OCI-LY7 (cell line): ENCODE results near the gene COL18A1. TPM values are rescaled to one million over a fixed set of nuclear protein-coding genes. Genes with fewer than 3 reads are reported as not detected.

Experiments
- BruUV-seq: library from RNA; stranded (reverse); fragments of 400-500 nt; replicated peaks from 2 replicates; lab custom pipeline; 2021; lab: Mats Ljungman, UMichigan
- CTCF ChIA-PET: fragments of 300-600 bp; sonication (Branson Sonifier 250); formaldehyde crosslinking; loops from one replicate; lab custom pipeline; 2022; ENCODE audit warnings: antibody characterized with exemption; ENCODE audit not compliant: unreplicated experiment; lab: Charles Lee
- POLR2A ChIA-PET: fragments of 300-600 bp; sonication (Branson Sonifier 250); formaldehyde crosslinking; loops from one replicate; lab custom pipeline; 2022; ENCODE audit warnings: antibody characterized with exemption; lab: Charles Lee
- DNase-seq: peaks from one replicate; pipeline ENCODE4 v3.0.0-alpha.2; 2015; ENCODE audit warnings: low spot score
- H2AFZ ChIP-seq: fragments of 200-600 bp; sonication (generic), shearing (Covaris generic); 2 replicates; pipeline ENCODE4 v1.6.1; 2014; ENCODE audit warnings: mild to moderate bottlenecking, antibody characterized with exemption, low read length, moderate library complexity
- H3K27ac ChIP-seq: fragments of 200-600 bp; sonication (generic); 2 replicates; pipeline ENCODE4 v1.5.1; 2014; ENCODE audit warnings: mixed run types, low read depth, mild to moderate bottlenecking, moderate library complexity, low read length, inconsistent platforms; ENCODE audit not compliant: poor library complexity, severe bottlenecking
- H3K36me3 ChIP-seq: fragments of 200-600 bp; sonication (generic); 2 replicates; pipeline ENCODE4 v1.6.1; 2014; ENCODE audit warnings: mild to moderate bottlenecking, antibody characterized with exemption, low read length, moderate library complexity, mixed read lengths; ENCODE audit not compliant: insufficient read depth
- H3K4me1 ChIP-seq: fragments of 200-600 bp; sonication (generic); 2 replicates; pipeline ENCODE4 v1.5.1; 2014; ENCODE audit warnings: mild to moderate bottlenecking, low read length; ENCODE audit not compliant: insufficient read depth, poor library complexity, severe bottlenecking
- H3K4me2 ChIP-seq: fragments of 200-600 bp; sonication (generic); 2 replicates; pipeline ENCODE4 v1.6.1; 2014; ENCODE audit warnings: mild to moderate bottlenecking, low read length
- H3K4me3 ChIP-seq: fragments of 200-600 bp; sonication (generic); 2 replicates; pipeline ENCODE4 v1.5.1; 2014; ENCODE audit warnings: mild to moderate bottlenecking, low read depth, low read length; ENCODE audit not compliant: poor library complexity, severe bottlenecking
- H3K79me2 ChIP-seq: fragments of 200-600 bp; sonication (generic); 2 replicates; pipeline ENCODE4 v1.6.1; 2016; ENCODE audit warnings: low read depth, mild to moderate bottlenecking, low read length, moderate library complexity, mixed read lengths; ENCODE audit not compliant: insufficient read depth
- H3K9me2 ChIP-seq: fragments of 200-600 bp; sonication (generic); 2 replicates; pipeline ENCODE4 v1.6.1; 2016; ENCODE audit warnings: mild to moderate bottlenecking, low read length, mixed read lengths; ENCODE audit not compliant: insufficient read depth
- H3K9me3 ChIP-seq: fragments of 200-600 bp; sonication (generic); 2 replicates; pipeline ENCODE4 v1.6.1; 2014; ENCODE audit warnings: mild to moderate bottlenecking, mixed run types, low read length, mixed read lengths
- H4K20me1 ChIP-seq: fragments of 200-600 bp; sonication (generic); 2 replicates; pipeline ENCODE4 v1.6.1; 2014; ENCODE audit warnings: mild to moderate bottlenecking, antibody characterized with exemption, low read length, moderate library complexity, mixed read lengths; ENCODE audit not compliant: insufficient read depth
- EZH2phosphoT487 ChIP-seq: fragments of 200-600 bp; sonication (generic); IDR thresholded peaks from 2 replicates; pipeline ENCODE4 v1.6.1; 2018; ENCODE audit warnings: low read depth, borderline replicate concordance, mild to moderate bottlenecking, mixed run types, antibody characterized with exemption, low read length, moderate library complexity, mixed read lengths
- intact Hi-C: fragments of 100-400 bp; cut with micrococcal nuclease; formaldehyde crosslinking; loops from one replicate; pipeline ENCODE4 v1.10.0; 2022; ENCODE audit not compliant: unreplicated experiment
- total RNA-seq, 2 experiments: library from RNA; depleted of rRNA in 1 of 2; stranded (reverse); fragments of >200 nt in 1 of 2; shearing (Covaris generic) in 1 of 2; gene quantifications; 2 replicates each; pipeline ENCODE4 v1.2.3, GENCODE V29; 2014 to 2022
- TF ChIP-seq, protein P1 (sequence below): fragments of 200-600 bp; sonication (generic); conservative IDR thresholded peaks from 2 replicates; pipeline ENCODE4 v1.5.1; 2014; ENCODE audit warnings: mild to moderate bottlenecking, antibody characterized with exemption, low read length, moderate library complexity, mixed read lengths

The COL18A1 gene
- total RNA-seq, 2 experiments from 2014 or later, result 0.23 to 7.4 TPM

DNA sequence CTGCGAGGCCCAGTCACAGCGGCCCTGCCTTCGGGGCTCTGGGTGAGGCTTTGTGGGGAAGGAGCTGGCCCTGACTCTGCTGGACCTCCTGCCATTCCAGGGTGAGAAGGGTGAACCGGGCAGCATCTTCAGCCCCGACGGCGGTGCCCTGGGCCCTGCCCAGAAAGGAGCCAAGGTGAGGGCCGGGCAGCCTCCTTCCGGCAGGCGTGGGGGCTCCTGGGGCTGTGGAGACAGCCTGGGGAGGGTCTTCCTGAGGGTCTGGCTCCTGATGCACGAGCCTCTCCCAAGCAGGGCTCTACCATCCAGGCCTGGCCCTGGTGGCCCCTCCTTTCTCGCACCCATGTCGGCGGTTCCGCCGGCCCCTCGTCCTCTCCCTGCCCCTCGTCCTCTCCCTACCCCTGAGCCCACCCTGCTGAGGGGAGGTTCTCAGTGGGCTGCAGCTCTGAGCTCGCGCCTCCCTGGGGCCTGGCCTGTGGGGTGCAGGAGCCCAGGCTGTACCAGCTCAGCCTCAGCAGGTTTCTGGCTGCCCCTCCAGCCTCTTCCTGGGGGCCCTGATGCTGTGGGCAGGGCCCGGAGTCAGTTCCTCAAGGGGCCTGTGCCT is 88.5 kb downstream of the COL18A1 start:
- Histone ChIP-seq H3K4me1 (no peaks in the 10 kb centered on the region), H3K79me2 (no peaks in the 10 kb centered on the region), H3K9me3 (no peaks in the 10 kb centered on the region), H2AFZ (no peak overlapping the region), H3K9me2 (no peaks in the 10 kb centered on the region), H3K4me2 (no peak overlapping the region), H3K4me3 (no peak overlapping the region), H3K36me3 (no peaks in the 10 kb centered on the region), H3K27ac (no peak overlapping the region), H4K20me1 (no peaks in the 10 kb centered on the region)
- no peak for TF ChIP-seq EZH2phosphoT487
- TF ChIP-seq, protein P1, sequence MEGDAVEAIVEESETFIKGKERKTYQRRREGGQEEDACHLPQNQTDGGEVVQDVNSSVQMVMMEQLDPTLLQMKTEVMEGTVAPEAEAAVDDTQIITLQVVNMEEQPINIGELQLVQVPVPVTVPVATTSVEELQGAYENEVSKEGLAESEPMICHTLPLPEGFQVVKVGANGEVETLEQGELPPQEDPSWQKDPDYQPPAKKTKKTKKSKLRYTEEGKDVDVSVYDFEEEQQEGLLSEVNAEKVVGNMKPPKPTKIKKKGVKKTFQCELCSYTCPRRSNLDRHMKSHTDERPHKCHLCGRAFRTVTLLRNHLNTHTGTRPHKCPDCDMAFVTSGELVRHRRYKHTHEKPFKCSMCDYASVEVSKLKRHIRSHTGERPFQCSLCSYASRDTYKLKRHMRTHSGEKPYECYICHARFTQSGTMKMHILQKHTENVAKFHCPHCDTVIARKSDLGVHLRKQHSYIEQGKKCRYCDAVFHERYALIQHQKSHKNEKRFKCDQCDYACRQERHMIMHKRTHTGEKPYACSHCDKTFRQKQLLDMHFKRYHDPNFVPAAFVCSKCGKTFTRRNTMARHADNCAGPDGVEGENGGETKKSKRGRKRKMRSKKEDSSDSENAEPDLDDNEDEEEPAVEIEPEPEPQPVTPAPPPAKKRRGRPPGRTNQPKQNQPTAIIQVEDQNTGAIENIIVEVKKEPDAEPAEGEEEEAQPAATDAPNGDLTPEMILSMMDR, result no peak
- BruUV-seq, result no TSS peak
- DNase-seq, result no peak
- intact Hi-C loops, result no loop called here
- ChIA-PET POLR2A (no interaction called here), CTCF (no interaction called here)

DNA sequence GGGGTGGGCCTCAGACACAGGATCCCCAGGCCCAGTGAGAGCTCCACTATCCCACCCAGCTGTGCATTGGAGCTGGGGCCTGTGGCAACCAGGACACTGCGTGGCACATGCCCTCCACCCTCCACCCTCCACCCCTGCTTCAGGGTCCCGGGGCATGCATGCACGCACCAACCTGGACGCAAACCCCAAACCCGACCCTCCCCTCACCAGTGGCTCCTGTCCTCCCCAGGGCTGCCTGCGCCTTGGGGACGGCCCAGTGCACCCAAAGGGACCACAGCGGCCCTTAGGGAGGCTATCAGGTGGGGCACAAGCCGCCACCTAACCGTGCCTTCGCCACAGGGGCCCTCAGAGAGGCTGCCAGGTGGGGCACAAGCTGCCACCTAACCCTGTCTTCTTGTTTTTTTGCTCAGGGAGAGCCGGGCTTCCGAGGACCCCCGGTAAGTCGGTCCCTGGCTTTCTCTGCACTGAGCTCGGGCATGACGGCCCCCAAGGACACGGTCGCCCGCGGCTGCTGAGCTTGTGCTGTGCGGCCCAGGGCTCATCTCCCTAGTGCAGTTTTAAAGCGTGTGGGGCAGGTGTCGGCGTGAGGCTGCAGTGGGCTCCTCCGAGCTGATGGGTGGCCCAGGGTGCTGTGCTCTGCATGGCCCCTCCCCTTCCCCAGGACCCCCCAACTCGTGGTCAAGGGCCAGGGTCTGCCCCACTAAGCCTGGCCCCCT is 89.3 kb downstream of the COL18A1 start:
- Histone ChIP-seq H3K36me3 (no peaks in the 10 kb centered on the region), H3K9me2 (no peaks in the 10 kb centered on the region), H4K20me1 (no peaks in the 10 kb centered on the region), H3K4me2 (no peak overlapping the region), H3K9me3 (no peaks in the 10 kb centered on the region), H3K4me3 (no peak overlapping the region), H3K27ac (no peak overlapping the region), H3K79me2 (no peaks in the 10 kb centered on the region), H2AFZ (no peak overlapping the region), H3K4me1 (no peaks in the 10 kb centered on the region)
- BruUV-seq, result no TSS peak
- no peak for DNase-seq
- ChIA-PET CTCF (no interaction called here), POLR2A (no interaction called here)
- intact Hi-C loops, result no loop called here
- TF ChIP-seq, protein P1, result no peak
- TF ChIP-seq EZH2phosphoT487, result no peak
